Measurements from ENCODE around the gene TULP4. TPM values are rescaled to one million over a fixed set of nuclear protein-coding genes. Genes with fewer than 3 reads are reported as not detected.
"Not testable (repeated sequence)": the region's sequence is repeated elsewhere in the genome, so short reads cannot be mapped to it uniquely, and the experiment has no call there.

The TULP4 gene
- total and polyA plus RNA-seq, 2 donors (not counting 1 experiment from before 2014, with no cell fraction given), result 12.0 to 90.0 TPM

DNA sequence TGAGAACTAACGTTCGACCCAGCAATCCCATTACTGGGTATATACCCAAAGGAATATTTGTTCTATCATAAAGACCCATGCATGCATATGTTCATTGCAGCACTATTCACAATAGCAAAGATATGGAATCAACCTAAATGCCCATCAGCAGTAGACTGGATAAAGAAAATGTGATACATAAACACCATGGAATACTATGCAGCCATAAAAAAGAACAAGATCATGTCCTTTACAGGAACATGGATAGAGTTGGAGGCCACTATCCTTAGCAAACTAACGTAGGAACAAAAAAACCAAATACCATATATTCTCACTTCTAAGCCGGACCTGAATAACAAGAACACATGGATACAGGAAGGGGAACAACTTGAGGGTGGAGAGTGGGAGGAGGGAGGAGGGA lies 165.5 kb downstream of the TULP4 start:
- DNase-seq; H3K27ac ChIP-seq (ENCODE audit: low read length in 2 of 2); H2AFZ ChIP-seq (ENCODE audit: insufficient read depth, low read depth, low read length, poor library complexity, severe bottlenecking); H3K27me3 ChIP-seq (replicated peaks in 1 of 4; ENCODE audit: control extremely low read depth in 1 of 4, control insufficient read depth in 3 of 4, insufficient read depth in 4 of 4, low read length in 3 of 4); H3K4me3 Mint-ChIP-seq; H3K9me3 ChIP-seq (ENCODE audit: control extremely low read depth in 1 of 3, control insufficient read depth in 2 of 3, insufficient read depth in 1 of 3, low read length in 2 of 3); H3K9ac ChIP-seq (ENCODE audit: low read length); H3K4me2 ChIP-seq (replicated peaks; ENCODE audit: low read depth, low read length, poor library complexity, severe bottlenecking); H3K4me3 ChIP-seq (ENCODE audit: control extremely low read depth in 1 of 5, extremely low read depth in 1 of 5, insufficient read depth in 1 of 5, low read depth in 2 of 5, low read length in 4 of 5); CTCF ChIA-PET; POLR2A ChIA-PET; H3K27me3 Mint-ChIP-seq; ATAC-seq (ENCODE audit: low read depth); H3K79me2 ChIP-seq (ENCODE audit: control insufficient read depth, insufficient read depth, low read length); H3K9me3 Mint-ChIP-seq (ENCODE audit: insufficient read depth); H4K20me1 ChIP-seq (ENCODE audit: control insufficient read depth, insufficient read depth, low read length, poor library complexity, severe bottlenecking); H3K27ac Mint-ChIP-seq: not testable (repeated sequence)
- peaks cover 26% of the 10 kb centered on the region for H3K4me1 Mint-ChIP-seq
- peaks cover 0 to 24% of the 10 kb centered on the region in 2 donors for H3K4me1 ChIP-seq (ENCODE audit: control insufficient read depth in 2 of 2, insufficient read depth in 2 of 2, low read length in 2 of 2)
- intact Hi-C loops (cut with micrococcal nuclease), result loop anchor here (10.0 kb wide), 1 partner anchor 77 kb away; no protein-coding TSS in a partner anchor
- WGBS (ENCODE audit: insufficient coverage), result no CpG with 5 or more reads among the region's 4 CpGs
- H3K36me3 ChIP-seq (replicated peaks in 1 of 2; ENCODE audit: control extremely low read depth in 1 of 2, control insufficient read depth in 1 of 2, extremely low read depth in 1 of 2, insufficient read depth in 2 of 2, low read length in 1 of 2), result peaks cover 4 to 45% of the 10 kb centered on the region in 2 experiments

DNA sequence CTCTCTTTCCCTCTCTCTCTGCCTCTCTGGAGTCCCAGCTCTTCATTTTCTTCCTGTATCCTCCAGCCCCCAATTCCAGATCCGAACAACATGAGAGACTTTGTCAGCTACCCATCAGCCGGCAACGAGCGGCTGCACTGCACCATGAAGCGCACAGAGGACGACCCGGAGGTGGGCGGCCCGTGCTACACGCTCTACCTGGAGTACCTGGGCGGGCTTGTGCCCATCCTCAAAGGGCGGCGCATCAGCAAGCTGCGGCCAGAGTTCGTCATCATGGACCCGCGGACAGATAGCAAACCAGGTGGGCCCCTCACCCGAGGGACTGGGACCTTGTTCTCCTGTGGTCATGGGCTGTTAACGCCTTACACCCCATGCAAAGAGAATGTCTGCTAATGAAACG lies 168.7 kb downstream of the TULP4 start:
- Mint-ChIP-seq H3K9me3 (ENCODE audit: insufficient read depth) (no peaks in the 10 kb centered on the region), H3K4me1 (peaks cover 14% of the 10 kb centered on the region), H3K4me3 (no peak overlapping the region), H3K27me3 (no peaks in the 10 kb centered on the region), H3K27ac (no peak overlapping the region)
- Histone ChIP-seq H4K20me1 (ENCODE audit: control insufficient read depth, insufficient read depth, low read length, poor library complexity, severe bottlenecking) (no peaks in the 10 kb centered on the region), H3K4me1 (ENCODE audit: control insufficient read depth in 2 of 2, insufficient read depth in 2 of 2, low read length in 2 of 2) (peaks cover 0 to 12% of the 10 kb centered on the region in 2 donors), H3K27ac (ENCODE audit: low read length in 2 of 2) (no peak overlapping the region), H3K27me3 (replicated peaks in 1 of 4; ENCODE audit: control extremely low read depth in 1 of 4, control insufficient read depth in 3 of 4, insufficient read depth in 4 of 4, low read length in 3 of 4) (no peaks in the 10 kb centered on the region), H3K9ac (ENCODE audit: low read length) (no peak overlapping the region), H3K36me3 (replicated peaks in 1 of 2; ENCODE audit: control extremely low read depth in 1 of 2, control insufficient read depth in 1 of 2, extremely low read depth in 1 of 2, insufficient read depth in 2 of 2, low read length in 1 of 2) (peaks cover 3 to 56% of the 10 kb centered on the region in 2 experiments), H3K4me3 (ENCODE audit: control extremely low read depth in 1 of 5, extremely low read depth in 1 of 5, insufficient read depth in 1 of 5, low read depth in 2 of 5, low read length in 4 of 5) (no peak overlapping the region), H3K9me3 (ENCODE audit: control extremely low read depth in 1 of 3, control insufficient read depth in 2 of 3, insufficient read depth in 1 of 3, low read length in 2 of 3) (peaks cover 0 to 2% (median 0%) of the 10 kb centered on the region in 3 donors), H2AFZ (ENCODE audit: insufficient read depth, low read depth, low read length, poor library complexity, severe bottlenecking) (no peak overlapping the region), H3K4me2 (replicated peaks; ENCODE audit: low read depth, low read length, poor library complexity, severe bottlenecking) (no peak overlapping the region), H3K79me2 (ENCODE audit: control insufficient read depth, insufficient read depth, low read length) (no peaks in the 10 kb centered on the region)
- ATAC-seq (ENCODE audit: low read depth), result no peak
- intact Hi-C loops (cut with micrococcal nuclease), result no loop called here
- 87% methylated on average over 18 of the region's 20 CpGs for WGBS (ENCODE audit: insufficient coverage)
- CTCF ChIA-PET, result interaction anchor here (1.7 kb wide), 1 partner anchor 260 kb away, joined by 4 read pairs; no protein-coding TSS in a partner anchor
- no peak for DNase-seq
- POLR2A ChIA-PET, result no interaction called here
- TF ChIP-seq EZH2 (IDR thresholded peaks at IDR 0.05; ENCODE audit: borderline replicate concordance, insufficient read depth, low read depth, low read length, poor library complexity, severe bottlenecking), result no peak
- TF ChIP-seq, protein P1, sequence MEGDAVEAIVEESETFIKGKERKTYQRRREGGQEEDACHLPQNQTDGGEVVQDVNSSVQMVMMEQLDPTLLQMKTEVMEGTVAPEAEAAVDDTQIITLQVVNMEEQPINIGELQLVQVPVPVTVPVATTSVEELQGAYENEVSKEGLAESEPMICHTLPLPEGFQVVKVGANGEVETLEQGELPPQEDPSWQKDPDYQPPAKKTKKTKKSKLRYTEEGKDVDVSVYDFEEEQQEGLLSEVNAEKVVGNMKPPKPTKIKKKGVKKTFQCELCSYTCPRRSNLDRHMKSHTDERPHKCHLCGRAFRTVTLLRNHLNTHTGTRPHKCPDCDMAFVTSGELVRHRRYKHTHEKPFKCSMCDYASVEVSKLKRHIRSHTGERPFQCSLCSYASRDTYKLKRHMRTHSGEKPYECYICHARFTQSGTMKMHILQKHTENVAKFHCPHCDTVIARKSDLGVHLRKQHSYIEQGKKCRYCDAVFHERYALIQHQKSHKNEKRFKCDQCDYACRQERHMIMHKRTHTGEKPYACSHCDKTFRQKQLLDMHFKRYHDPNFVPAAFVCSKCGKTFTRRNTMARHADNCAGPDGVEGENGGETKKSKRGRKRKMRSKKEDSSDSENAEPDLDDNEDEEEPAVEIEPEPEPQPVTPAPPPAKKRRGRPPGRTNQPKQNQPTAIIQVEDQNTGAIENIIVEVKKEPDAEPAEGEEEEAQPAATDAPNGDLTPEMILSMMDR (IDR thresholded peaks at IDR 0.05), result no peak
